ENCODE results near the gene CUL2.
"Not testable (repeated sequence)": the region's sequence is repeated elsewhere in the genome, so short reads cannot be mapped to it uniquely, and the experiment has no call there.

- TF ChIP-seq, protein P1, sequence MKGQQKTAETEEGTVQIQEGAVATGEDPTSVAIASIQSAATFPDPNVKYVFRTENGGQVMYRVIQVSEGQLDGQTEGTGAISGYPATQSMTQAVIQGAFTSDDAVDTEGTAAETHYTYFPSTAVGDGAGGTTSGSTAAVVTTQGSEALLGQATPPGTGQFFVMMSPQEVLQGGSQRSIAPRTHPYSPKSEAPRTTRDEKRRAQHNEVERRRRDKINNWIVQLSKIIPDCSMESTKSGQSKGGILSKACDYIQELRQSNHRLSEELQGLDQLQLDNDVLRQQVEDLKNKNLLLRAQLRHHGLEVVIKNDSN (IDR thresholded peaks at IDR 0.05; ENCODE audit: borderline replicate concordance, extremely low read length, insufficient read depth, low read depth, low read length): not testable (repeated sequence)
- not testable (repeated sequence) for TF ChIP-seq CTCF (IDR thresholded peaks at IDR 0.05 in 2 of 3, conservative IDR thresholded peaks at IDR 0.05 in 1 of 3; ENCODE audit: control insufficient read depth in 2 of 3, extremely low read depth in 1 of 3, insufficient read depth in 1 of 3, low read depth in 3 of 3, low read length in 3 of 3); E2F4 (IDR thresholded peaks at IDR 0.05; ENCODE audit: low read depth, low read length); SIN3A (IDR thresholded peaks at IDR 0.05; ENCODE audit: low read depth, low read length); RAD21 (IDR thresholded peaks at IDR 0.05; ENCODE audit: insufficient read depth, low read depth, low read length); CEBPB (IDR thresholded peaks at IDR 0.05; ENCODE audit: borderline replicate concordance in 1 of 2, low read depth in 2 of 2, low read length in 2 of 2); ZNF592 (IDR thresholded peaks at IDR 0.05)
These were observed 117.5 kb downstream of the CUL2 start for GRCh38 chr10:34972591-34972990.

Measured in GM12878 (cell line).